Measurements from ENCODE around the gene HNF1B. TPM values are rescaled to one million over a fixed set of nuclear protein-coding genes. Genes with fewer than 3 reads are reported as not detected.

Gene HNF1B
- total RNA-seq, 2 donors from 2014 or later, result 22.3 to 37.6 TPM

DNA sequence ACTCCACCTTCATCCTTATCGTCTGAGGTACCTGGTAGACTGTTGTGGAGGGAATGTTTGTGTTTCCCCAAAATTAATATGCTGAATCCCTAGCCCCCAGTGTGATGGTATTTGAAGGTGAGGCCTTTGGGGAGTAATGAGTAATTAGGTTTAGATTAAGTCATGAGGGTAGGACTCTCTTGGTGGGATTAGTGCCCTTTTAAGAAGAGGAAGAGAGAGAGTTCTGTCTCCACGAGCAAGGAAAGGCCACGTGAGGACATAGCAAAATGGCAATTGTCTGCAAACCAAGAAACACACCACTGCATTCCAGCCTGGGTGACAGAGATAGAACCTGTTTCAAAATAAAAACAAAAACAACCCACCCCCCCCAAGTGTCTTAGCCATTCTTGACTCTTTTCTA is 80.6 kb downstream of the HNF1B start:
- Histone ChIP-seq H3K27ac (no peak overlapping the region), H3K4me3 (no peak overlapping the region), H3K9me3 (no peaks in the 10 kb centered on the region), H3K4me1 (no peaks in the 10 kb centered on the region), H3K36me3 (replicated peaks in 1 of 2; ENCODE audit: insufficient read depth in 1 of 2, low read depth in 2 of 2) (no peaks in the 10 kb centered on the region), H3K27me3 (no peaks in the 10 kb centered on the region)
- intact Hi-C loops (cut with DNase I), result no loop called here
- ATAC-seq, result no peak
- 78 to 91% methylated on average over 3 of the region's 3 CpGs for WGBS, 2 donors
- DNase-seq, result no peak
- TF ChIP-seq POLR2A (IDR thresholded peaks at IDR 0.05), result no peak
- TF ChIP-seq, protein P1, sequence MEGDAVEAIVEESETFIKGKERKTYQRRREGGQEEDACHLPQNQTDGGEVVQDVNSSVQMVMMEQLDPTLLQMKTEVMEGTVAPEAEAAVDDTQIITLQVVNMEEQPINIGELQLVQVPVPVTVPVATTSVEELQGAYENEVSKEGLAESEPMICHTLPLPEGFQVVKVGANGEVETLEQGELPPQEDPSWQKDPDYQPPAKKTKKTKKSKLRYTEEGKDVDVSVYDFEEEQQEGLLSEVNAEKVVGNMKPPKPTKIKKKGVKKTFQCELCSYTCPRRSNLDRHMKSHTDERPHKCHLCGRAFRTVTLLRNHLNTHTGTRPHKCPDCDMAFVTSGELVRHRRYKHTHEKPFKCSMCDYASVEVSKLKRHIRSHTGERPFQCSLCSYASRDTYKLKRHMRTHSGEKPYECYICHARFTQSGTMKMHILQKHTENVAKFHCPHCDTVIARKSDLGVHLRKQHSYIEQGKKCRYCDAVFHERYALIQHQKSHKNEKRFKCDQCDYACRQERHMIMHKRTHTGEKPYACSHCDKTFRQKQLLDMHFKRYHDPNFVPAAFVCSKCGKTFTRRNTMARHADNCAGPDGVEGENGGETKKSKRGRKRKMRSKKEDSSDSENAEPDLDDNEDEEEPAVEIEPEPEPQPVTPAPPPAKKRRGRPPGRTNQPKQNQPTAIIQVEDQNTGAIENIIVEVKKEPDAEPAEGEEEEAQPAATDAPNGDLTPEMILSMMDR (IDR thresholded peaks at IDR 0.05), result no peak

DNA sequence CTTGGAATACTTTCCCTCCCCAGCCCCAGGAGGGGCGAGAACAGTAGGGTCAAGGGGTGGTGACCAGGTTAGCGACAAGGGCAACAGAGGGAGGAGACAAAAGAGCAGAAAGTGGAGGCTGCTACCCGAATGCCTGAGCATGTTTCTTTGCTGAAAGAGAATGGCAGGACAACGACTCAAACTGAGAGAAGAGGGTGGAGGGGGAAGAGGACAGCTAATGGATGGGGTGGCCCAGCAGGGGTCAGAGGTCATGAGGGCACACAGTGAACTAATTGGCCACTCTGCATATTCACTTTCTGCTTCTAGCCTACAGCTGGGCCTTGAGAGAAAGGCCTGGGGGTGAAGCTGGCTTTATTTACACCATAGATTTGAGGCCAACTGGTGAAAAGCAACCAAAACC is 82.5 kb downstream of the HNF1B start:
- no peak for DNase-seq
- TF ChIP-seq, protein P1 (IDR thresholded peaks at IDR 0.05), result no peak
- TF ChIP-seq POLR2A (IDR thresholded peaks at IDR 0.05), result no peak
- Histone ChIP-seq H3K36me3 (replicated peaks in 1 of 2; ENCODE audit: insufficient read depth in 1 of 2, low read depth in 2 of 2) (no peaks in the 10 kb centered on the region), H3K4me1 (no peaks in the 10 kb centered on the region), H3K27me3 (no peaks in the 10 kb centered on the region), H3K4me3 (no peak overlapping the region), H3K27ac (no peak overlapping the region), H3K9me3 (no peaks in the 10 kb centered on the region)
- no peak for ATAC-seq
- WGBS, 2 donors, result 71 to 78% methylated on average over 4 of the region's 4 CpGs
- intact Hi-C loops (cut with DNase I), result no loop called here

DNA sequence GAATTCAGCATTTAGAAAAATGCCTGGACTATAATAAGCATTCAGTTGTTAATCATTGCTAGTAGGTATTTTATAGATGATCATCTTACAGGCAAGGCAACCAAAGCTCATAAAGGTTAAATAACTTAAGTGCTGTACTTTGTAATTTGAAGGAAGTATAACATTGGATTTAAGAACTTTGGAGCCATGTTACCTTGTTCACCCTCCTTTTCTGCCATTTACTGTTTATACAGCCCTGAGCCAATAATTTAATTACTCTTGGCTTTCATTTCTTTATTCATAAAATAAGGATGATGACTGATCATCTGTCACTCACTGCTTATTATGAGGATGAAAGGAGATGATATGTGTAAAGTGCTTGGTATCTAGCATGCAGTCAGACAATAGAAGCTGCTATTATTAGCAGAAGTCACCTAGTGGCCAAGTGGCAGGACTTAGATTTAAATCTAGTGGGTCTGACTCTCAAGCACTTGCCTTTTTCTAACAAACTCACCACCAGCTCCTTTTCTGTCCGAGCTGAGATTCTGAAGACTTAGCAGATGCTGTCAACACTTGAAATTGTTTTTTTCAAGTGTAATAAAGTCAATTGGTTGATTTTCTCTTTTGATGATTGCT is 83.4 kb downstream of the HNF1B start:
- intact Hi-C loops (cut with DNase I), result no loop called here
- no peaks in the 10 kb centered on the region for H3K9me3 ChIP-seq
- no peaks in the 10 kb centered on the region for H3K27me3 ChIP-seq
- no peak for TF ChIP-seq POLR2A (IDR thresholded peaks at IDR 0.05)
- TF ChIP-seq, protein P1 (IDR thresholded peaks at IDR 0.05), result no peak
- 71 to 85% methylated on average over 1 of the region's 1 CpG for WGBS, 2 donors
- no peak for DNase-seq
- H3K27ac ChIP-seq, result no peak overlapping the region
- no peaks in the 10 kb centered on the region for H3K36me3 ChIP-seq (replicated peaks in 1 of 2; ENCODE audit: insufficient read depth in 1 of 2, low read depth in 2 of 2)
- no peak for ATAC-seq
- H3K4me3 ChIP-seq, result no peak overlapping the region
- no peaks in the 10 kb centered on the region for H3K4me1 ChIP-seq

DNA sequence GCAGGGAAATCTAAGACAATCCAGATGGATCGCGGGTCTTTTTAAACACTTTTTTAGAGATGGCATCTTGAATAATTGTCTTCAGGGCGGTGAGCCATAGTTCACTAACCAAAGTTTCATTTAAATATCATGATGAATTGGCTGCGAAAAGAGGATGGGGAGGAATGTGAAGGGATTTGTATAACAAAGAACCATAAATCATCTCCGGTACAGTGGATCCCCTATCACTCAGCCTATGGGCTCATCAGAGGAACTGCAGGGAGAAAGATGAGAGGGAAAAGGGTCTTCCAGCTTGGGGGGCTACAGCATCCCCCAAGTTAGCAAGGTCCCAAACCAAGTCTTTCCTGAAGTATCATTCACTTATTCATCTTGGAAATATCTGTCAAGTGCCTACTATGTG is 84.9 kb downstream of the HNF1B start:
- no peak for TF ChIP-seq POLR2A (IDR thresholded peaks at IDR 0.05)
- TF ChIP-seq, protein P1 (IDR thresholded peaks at IDR 0.05), result no peak
- Histone ChIP-seq H3K27ac (no peak overlapping the region), H3K4me1 (no peaks in the 10 kb centered on the region), H3K9me3 (no peaks in the 10 kb centered on the region), H3K36me3 (replicated peaks in 1 of 2; ENCODE audit: insufficient read depth in 1 of 2, low read depth in 2 of 2) (no peaks in the 10 kb centered on the region), H3K4me3 (no peak overlapping the region), H3K27me3 (no peaks in the 10 kb centered on the region)
- no peak for DNase-seq
- intact Hi-C loops (cut with DNase I), result loop anchor here (10.0 kb wide), 1 partner anchor 115 kb away; no protein-coding TSS in a partner anchor
- WGBS, 2 donors, result 82% methylated on average over 5 of the region's 5 CpGs
- no peak for ATAC-seq

DNA sequence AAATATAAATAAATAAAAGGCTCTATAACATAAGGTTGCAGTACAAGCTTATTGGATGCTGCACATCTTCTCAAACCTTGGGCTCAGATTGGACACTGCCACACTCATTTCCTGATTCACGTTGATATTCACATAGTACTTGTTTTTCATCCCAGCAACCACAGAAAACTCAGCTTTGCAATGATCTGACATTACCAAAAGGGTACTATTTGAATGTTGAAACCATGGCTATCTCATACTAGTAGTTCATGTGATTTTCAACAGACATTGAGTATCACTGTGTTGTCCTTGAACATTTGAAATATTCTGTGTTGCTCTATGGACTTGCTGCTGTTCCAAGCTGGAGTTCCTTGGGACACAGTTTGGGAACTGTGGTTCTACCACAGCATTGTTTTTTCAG is 87.7 kb downstream of the HNF1B start:
- DNase-seq (no peak), ATAC-seq (no peak)
- no peak overlapping the region for H3K27ac ChIP-seq
- no peak for TF ChIP-seq POLR2A (IDR thresholded peaks at IDR 0.05)
- TF ChIP-seq, protein P1 (IDR thresholded peaks at IDR 0.05), result no peak
- no peaks in the 10 kb centered on the region for H3K36me3 ChIP-seq (replicated peaks in 1 of 2; ENCODE audit: insufficient read depth in 1 of 2, low read depth in 2 of 2)
- intact Hi-C loops (cut with DNase I), result loop anchor here (10.0 kb wide), 1 partner anchor 118 kb away; no protein-coding TSS in a partner anchor
- no peaks in the 10 kb centered on the region for H3K27me3 ChIP-seq
- no peaks in the 10 kb centered on the region for H3K4me1 ChIP-seq
- H3K4me3 ChIP-seq, result no peak overlapping the region
- no peaks in the 10 kb centered on the region for H3K9me3 ChIP-seq
- 48 to 75% methylated on average over 1 of the region's 1 CpG for WGBS, 2 donors
